ENCODE measurements around the gene FYN. TPM values are rescaled to one million over a fixed set of nuclear protein-coding genes. Genes with fewer than 3 reads are reported as not detected.

FYN gene
- total RNA-seq, 4 donors from 2014 or later, result 108 to 281 (median 186) TPM

GRCh38 chr6:111761783-111762312 lies 111.4 kb downstream of the FYN start:
- no peak for TF ChIP-seq CTCF (IDR thresholded peaks at IDR 0.05)
- DNase-seq (ENCODE audit: low spot score) (no peak), ATAC-seq (ENCODE audit: low FRiP score) (no peak)

- no peak for DNase-seq (ENCODE audit: low spot score)
- ATAC-seq (ENCODE audit: low FRiP score), result no peak
- TF ChIP-seq CTCF (IDR thresholded peaks at IDR 0.05), result no peak
Observed at GRCh38 chr6:111761212-111761611, 112.0 kb downstream of the FYN start.

GRCh38 chr6:111759836-111760785 lies 113.1 kb downstream of the FYN start:
- no peak for TF ChIP-seq CTCF (IDR thresholded peaks at IDR 0.05)
- peak; percentile 41 for ATAC-seq (ENCODE audit: low FRiP score)
- DNase-seq (ENCODE audit: low spot score), result no peak

DNA sequence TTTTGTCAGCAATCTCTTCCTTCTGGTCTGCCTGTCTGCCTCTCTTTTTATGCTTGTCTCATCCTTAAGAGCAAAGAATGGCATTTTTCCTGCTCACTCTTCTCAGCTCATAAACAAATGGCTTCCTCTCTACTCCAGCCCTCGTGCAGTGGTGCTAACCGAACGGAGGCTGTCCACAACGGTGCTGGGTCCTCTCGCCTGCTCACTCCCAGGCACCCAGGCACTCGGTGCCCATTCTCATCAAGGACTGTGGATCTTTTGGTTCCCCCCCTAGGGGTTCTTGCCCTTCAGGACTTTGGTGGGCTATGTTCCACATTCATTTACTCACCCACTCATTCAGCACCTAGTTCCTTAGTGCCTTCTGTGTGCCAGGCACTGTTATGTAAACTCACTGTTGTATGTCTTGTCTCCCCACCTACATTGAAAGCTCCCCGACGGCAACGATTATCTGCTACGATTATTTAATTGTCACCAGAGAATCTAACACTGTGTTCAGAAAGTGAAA lies 113.9 kb downstream of the FYN start:
- TF ChIP-seq CTCF (IDR thresholded peaks at IDR 0.05), result no peak
- DNase-seq (ENCODE audit: low spot score), result no peak
- no peak for ATAC-seq (ENCODE audit: low FRiP score)

DNA sequence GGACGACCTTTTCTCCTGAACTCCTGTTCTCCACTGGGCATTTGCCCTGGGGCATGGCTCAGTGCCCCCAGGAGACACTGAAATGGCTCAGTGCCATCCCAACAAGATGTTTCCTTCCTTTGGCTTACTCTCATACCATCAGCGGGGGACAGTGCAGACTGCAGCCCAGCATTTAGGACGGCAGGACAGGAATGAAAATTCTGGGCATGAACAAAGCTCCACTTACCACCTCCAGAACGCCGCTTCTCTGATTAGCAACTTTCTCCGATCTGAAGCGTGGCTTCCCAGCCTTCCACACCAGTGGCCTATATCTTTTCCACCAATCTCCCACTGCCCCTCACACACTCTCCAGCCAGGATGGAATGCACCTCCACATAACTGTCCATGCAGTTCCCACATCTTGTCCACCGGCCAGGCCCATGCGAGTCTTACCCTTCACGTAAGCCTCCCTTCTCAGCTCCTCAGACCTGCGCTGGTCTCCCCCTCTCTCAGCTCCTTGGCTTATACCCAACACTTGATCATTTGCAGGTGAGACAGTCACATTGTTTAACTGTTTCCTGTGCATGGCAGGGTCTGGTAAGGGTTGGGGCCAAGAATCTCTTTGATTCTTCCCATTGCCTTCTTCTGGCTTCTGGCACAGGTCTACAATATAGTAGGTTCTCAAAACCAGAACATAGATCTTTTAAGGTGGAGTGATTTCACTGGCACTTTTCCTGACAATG lies 114.5 kb downstream of the FYN start:
- ATAC-seq (ENCODE audit: low FRiP score), result no peak

GRCh38 chr6:111757342-111757741 lies 115.9 kb downstream of the FYN start:
- DNase-seq (ENCODE audit: low spot score) (no peak), ATAC-seq (ENCODE audit: low FRiP score) (no peak)
- no peak for TF ChIP-seq CTCF (IDR thresholded peaks at IDR 0.05)

More for the DNA sequence above, 114.5 kb downstream of the FYN start:
- no peak for DNase-seq (ENCODE audit: low spot score)
- no peak for TF ChIP-seq CTCF (IDR thresholded peaks at IDR 0.05)
